ENCODE results near the gene C20orf204.

The C20orf204 gene

DNA sequence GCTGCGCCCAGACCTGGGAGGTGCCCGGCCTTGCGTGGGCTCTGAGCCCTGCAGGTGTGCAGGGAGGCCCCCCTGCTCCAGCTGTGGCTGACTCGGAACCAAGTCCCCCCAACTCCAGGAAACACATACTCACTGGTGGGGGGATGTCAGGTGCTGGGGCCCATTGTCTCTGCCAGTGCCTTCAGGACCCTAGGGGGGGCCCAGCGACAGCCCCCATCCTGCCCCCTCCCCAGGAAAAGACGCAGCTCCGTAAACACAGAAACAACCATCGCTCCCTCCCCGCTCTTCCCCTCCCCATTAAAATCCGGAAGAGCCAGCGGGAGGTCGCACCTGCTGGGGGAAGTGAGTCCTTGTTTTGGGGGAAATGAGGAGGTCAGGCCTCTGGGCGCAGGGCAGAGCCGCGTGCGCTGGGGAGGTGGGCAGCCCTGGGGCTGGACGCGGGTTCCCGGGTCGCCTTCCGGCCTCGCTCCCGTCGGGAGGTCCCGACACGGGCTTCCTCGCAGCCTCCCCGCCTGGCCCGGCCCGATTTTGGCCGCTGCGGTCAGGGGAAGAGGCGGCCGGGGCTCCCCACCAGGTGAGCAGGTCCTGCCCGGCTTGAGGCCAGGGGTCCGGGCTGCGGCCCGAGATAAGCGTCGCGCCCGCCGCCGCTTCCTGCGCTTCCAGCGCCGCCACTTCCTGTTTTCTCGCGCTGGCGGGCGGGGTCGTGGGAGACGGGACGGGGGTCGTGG is 6.2 kb downstream of the C20orf204 start:
- peak in 1 of 2 experiments; percentile 53 for DNase-seq

DNA sequence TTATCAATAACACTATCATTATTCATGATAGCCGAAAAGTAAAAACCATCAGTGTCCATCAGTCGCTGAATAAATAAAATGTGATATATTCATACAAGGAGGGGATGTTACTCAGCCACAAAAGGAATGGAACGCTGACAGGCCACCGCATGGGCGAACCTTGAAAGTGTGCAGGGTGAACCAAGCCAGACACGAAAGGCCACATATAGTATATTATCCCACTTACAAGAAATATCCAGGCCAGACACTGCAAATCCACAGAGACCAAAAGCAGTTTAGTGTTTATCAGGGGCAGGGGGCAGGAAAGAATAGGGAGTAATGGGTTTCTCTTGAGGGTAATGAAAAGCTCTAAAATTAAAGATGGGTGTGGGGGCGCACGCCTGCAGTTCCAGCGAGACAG is 7.8 kb downstream of the C20orf204 start:
- DNase-seq: no peak

DNA sequence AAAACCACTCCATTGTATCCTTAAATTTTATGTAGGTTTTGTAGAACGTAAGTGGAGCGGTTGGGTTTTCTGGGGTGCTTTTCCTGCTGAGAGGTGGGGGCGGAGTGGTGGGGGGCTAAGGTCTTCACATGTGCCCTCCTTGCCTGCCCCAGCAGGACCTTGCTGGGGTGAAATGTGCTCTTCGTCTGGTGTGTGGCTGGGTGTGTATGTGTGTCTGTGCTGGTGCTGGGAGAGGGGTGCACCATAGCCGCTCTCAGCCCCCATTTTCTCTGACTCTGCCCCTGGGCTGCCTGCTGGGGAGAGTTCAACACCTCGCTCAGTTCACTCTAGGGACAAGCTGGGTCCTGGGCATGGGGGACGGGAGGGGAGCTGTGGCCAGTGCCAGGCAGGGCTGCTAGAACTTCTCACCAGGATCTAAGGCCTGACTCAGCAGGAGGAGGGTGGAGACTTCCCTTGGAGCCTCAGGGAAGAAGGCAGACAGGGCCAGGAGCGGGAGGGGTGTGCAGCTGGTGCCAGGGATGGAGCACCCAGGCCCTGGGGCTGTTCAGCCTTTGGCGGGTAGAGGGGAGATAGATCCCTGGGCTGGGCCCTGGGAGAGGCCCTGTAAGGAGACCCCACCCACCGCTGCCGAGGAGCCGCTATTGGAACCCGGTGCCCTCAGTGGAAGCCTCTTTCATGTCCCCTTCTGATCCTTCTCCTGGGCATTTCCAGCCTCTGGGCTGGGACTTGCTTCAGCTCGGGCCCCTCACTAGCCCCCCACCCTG is 8.7 kb downstream of the C20orf204 start:
- no peak for DNase-seq

DNA sequence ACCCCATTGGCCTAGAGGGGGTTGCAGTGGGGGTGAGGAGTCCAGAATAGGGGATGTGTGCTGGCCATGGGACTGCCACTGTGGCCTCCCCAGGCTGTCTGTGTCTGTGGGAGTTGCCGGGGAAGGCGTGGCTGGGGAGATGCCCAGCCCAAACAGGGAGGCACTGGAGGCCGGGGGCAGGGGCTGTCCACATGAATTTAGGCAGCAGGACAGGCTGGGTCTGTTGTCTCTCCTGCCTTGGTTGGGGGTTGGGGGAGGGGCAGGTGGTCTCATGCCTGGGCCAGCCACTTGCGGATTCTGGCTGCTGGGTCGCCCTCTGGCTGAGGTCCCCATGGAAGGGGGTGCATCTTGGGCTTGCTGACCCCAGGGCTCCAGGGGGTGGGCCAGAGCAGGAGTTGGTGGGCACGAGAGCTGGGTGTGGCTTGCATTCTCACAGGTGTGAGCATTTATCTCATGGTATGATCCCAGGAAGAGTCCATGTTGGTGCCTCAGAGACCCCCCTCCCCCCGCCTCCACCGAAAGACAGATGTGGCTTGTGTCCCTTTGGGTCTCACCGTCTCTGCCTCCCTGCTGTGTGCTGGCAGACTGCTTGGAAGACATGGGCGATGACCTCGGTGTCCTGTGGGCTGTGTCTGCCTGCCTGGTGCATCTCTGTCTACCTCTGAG is 9.5 kb downstream of the C20orf204 start:
- DNase-seq: no peak

DNA sequence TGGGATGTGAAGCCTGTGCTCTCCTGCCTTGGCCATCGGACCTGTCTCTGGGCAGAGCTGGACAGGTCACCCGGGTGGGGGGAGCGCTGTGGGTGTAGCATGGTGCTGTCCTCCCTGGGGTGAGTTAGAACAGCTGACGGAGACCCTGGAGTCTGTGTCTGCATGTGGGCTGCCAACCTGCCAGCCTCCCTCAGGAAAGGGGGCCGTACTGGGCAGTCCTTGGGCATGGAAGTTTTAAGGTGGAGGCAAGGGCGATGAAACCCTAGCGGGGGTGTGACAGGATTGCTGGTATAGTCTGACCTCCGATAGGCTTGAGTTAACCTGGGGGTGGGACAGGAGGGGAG is 11.0 kb downstream of the C20orf204 start:
- no peak for DNase-seq

DNA sequence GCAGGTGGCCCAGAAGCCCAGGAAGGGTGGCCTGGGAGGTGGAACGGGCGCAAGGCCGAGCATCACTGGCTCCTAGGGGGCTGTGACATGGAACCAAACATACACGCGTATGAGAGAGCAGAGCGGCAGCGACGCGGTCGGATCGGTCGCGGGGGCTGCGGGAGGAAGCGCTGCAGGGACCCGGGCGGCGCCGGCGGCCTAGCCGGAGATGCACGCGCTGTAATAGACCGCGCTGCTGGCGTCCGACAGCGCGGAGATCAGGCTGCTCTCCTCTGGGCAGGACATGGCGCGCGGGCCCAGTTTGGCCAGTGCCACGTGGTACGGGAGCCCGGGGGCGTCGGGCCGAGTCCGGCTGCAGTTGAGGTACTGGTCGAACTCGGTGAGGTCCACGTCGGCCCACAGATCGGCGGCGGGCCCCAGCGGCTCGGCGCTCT is 12.0 kb downstream of the C20orf204 start:
- peak in 1 of 2 experiments; percentile 52 for DNase-seq

DNA sequence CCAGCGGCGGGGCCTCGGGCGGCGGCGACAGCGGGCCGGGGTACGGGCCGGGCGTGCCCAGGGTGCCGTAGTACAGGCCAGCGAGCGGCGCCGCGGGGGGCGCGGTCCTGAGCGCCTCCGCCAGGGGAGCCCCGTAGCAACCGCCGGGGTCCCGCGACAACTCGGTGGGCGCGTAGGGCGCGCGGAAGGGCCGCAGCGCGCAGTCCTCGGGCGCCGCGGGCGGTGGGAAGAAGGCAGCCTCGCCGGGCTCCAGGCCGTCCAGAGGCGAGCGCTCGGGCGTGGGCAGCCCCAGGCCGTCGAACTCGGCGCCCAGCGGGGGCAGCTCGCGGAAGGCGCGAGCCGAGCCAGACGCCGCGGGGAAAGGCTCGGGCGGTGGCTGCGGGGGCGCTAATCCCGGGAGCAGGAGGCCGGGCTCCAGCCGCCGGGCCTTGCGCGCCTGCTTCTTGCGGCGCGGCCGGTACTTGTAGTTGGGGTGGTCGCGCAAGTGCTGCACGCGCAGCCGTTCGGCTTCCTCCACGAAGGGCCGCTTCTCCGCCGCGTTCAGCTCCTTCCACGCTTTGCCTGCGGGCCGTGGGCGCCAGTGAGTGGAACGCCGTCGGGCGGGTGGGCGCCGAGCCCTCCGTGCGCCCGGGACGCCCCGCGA is 12.5 kb downstream of the C20orf204 start:
- no peak for DNase-seq

DNA sequence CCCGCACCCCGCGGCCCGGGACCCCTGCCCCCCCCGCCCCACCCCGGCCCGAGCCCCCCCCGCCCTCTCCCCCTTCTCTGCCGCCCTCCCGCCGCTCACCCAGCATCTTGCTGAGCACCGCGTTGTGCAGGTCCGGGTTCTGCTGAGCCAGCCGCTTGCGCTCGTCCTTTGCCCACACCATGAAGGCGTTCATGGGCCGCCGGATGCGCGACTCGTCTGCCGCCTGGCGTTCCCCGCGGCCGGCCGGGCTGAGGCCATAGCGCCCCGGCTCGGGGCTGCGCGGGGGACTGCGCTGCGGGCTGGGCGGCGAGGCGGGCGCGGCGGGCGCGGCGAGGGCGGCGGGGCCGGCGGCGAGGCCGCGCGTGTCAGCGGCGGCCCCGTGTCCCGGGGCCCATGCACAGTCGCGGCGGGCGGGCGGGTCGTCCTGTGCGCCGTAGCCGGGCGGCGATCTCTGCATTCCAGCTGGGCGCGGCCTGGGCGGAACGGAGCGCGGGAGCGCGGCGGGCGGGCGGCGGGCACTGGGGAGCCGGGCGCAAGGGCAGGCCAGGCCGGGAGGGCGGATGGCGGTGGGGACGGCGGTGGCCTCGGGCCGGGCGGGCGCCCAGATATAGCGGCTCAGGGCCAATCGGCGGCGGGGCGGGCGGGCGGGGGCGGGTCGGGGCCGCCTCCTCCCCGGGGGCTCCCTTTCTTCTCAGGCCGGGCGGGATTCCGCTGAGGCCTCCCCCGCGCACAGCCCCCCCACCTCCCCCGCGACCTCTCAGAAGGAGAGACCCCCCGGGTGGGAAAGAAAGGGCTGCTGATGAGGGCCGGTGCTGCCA is 13.3 kb downstream of the C20orf204 start, which contains the start of gene SOX18:
Gene SOX18 (minus strand): TSS at position 580 of the 818 bp plus-strand sequence. CDS start 123 bp downstream, at position 457.
- peak in 1 of 2 experiments; percentile 77 for DNase-seq

DNA sequence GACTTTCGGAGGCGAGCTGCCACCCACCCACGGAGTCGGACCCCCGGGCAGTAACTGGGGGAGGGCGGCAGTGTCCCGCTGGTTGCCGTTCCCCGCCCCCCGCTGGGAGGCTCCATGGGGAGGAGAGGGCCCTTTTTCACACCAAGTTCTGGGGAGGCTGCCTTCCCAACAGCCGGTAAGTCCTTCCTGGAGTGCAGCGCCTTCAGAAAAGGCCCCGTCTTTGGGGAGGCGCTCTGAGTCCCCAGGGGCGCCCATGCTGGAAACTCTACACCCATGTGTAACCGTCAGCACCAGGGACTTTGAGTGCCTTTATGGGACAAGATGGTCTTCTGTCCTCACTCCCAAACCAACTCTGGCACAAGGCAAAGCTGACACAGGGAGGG is 13.9 kb downstream of the C20orf204 start:
- DNase-seq: no peak

DNA sequence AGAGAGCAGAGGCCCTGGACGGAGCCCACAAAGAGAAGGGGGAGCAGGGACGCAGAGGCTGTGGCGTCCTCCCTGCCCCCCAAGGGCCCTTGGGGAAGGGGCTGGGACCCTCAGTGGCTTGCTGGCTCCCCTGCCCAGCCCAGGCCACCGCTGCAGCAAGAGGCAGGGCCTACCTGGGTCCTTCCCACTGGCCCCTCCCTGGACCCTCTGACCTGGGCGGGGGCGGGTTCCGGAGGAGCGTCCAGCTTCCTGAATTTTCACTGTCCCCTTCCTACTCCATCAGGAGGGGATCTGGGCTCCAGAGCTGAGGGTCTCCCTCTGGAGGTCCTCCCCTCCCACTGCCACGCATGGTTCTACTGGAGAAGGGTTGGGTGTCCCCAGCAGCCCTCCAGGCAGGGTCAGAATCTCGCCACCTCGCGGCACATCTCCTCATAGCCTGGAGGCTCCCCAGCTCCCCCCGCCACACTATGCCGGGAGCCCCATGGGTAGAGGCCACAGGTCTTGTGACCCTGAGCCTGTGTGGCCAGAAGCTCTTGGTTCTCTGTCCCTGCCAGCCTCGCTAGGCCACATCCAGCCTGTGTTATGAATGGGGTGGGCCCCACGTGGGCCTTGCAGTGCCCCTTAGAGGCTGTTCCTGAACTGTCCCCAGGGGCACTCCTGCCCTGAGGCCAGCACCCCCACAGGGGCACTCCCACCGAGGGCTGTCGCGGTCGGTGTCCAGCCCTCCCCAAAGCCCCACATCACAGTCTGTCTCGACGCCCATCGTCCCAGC is 14.5 kb downstream of the C20orf204 start:
- no peak for DNase-seq

DNA sequence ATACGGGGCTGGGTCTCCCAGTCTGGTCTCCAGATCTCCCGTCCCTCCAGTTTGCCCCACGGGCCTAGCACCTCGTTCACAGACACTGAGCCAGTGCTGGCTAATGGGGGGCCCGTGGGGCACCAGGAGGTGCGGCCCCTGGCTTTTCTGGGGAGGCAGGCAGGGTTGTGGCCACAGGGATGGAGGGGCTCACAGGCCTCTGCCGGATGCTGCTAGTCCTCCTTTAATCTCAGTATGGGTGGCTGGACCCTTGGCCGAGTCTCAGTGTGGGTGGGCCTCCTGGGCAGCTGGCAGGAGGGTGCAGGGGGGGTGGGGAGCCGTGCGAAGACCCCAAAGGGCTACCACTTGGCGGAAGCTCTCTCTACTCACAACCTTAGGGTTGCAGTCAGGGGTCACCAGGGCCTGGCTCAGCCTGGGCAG is 15.1 kb downstream of the C20orf204 start:
- DNase-seq: no peak

DNA sequence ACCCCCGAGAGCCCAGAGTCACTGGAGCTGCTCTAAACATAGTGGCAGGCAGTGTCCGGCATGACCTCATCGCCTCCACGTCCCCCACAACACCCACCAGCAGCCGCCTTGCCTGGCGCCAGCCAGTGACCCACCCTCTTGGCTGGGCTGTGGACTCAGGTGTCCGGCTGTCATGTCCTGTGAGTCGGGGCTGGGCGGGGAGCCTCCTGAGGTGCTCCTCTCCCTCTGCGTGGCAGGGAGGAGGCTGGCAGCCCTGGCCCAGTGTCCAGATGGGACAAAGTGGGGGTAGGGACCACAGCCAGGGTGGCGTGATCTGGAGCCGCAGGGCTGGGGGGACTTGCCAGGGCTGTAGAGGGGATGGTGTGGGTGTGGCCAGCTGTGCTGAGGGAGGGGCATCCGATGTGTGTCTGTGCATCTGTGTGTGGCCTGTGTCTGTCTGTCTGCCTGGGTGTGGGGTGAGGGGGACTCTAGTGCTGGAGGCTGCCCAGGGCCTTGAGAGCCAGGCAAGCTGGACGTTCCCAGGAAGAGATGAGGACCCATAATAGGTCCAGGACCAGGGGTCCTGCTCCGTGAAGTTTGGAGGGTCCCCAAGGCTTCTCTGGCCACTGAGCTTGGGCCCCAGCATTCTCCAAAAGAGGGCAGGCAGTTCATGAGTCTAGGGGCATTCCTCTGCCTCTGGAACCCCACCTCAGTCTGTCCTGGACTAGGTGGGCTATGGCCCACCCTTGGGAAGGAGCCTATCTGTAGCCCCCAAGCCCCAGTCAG is 15.8 kb downstream of the C20orf204 start:
- no peak for DNase-seq

DNA sequence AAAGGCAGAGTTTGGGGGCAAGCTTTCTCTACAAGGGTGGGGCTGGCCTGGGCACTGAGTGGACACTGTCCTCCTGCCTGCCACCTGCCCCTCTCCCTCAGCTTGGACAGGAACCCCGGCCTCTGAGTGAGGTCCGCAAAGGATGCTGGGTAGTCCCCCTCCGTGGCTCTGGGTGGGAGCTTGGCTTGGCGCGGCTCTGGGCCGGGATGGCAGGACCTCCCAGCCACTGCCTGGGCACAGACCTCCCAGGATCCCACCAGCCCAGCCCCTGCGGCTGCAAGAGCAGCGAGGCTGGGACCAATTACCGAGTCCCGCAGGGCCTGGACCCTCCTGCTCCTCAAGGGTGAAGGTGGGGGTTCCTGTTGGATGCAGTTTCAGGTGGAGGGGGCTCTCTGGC is 16.3 kb downstream of the C20orf204 start:
- no peak for DNase-seq

DNA sequence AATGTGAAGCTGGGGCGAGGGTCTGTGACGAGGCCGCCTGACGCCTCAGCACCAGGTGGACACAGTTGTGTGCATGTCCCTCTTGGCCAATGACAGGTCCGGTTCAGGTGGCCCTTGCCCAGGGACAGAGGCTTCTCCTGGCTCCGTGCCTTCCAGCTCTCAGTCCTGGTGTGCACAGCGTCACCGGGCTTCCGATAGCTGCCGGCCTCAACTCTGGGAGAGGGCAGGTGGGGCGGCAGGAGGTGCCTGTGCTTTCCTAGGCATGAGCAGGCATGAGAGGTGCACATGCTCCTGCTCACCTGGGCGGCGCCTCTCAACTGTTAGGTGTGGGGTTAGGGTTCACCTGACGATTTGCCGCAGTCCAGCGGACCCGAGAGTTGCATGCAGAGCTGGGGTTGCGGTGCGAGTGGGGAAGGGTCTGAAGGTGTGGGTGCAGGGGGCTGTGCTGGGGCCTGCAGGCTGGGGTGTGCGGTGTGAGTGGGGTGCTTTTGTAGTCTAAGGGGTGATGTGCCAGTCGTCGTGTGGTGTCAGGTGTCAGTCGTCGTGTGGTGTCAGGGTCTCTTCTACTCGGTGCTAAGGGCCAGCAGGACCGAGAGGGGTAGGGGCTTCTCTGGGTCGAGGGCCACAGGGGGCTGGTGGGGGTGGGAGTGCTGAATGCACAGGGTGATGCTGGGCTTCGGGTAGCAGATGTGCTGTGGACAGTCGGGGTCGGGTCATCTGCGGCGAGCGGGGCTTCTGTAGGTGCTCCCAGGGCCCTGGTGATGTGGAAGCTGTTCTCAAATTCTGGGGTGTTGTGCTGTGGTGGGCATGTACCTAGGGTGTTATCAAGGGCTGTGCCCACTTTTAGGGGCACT is 17.2 kb downstream of the C20orf204 start:
- no peak for DNase-seq

DNA sequence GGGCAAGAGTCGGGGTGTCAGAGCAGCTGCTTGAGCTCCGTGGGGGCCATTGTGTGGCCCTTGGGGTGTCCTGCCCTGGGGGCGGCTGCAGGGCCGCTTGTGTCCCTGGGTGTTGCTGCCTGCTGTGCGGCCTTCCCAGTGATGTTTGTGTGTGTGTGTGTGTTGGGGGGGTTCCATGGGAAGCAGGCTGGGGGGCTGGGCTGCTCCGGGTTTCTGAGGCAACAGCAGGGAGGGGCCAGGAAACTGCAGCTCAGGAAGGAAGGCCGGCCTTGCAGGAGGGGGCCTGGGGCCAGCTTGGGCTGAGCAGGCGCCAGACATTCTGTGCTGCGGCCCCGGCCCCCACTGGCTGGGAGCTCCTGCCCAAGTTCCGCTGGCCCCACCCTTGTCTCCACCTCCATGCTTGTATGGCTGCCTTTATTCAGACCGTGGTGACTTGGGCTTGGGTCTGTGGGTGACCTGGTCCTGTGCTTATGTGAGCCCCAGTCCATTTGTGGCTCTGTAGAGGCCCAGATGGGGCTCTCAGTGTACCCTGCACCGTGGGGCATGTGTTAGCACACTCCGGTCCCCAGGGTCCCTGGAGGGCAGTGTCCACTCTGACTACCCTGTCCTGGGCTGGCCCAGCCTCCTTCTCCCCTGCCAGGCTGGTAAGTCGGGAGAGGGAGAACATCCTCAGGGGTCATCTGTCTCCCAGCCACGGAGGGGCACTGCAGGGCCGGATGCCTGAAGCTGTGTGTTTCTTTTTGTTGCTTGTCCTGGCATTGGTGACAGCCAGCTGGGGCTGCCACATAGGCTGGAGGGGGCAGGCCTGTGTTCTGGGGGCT is 18.1 kb downstream of the C20orf204 start:
- peak in 1 of 2 experiments; percentile 56 for DNase-seq

DNA sequence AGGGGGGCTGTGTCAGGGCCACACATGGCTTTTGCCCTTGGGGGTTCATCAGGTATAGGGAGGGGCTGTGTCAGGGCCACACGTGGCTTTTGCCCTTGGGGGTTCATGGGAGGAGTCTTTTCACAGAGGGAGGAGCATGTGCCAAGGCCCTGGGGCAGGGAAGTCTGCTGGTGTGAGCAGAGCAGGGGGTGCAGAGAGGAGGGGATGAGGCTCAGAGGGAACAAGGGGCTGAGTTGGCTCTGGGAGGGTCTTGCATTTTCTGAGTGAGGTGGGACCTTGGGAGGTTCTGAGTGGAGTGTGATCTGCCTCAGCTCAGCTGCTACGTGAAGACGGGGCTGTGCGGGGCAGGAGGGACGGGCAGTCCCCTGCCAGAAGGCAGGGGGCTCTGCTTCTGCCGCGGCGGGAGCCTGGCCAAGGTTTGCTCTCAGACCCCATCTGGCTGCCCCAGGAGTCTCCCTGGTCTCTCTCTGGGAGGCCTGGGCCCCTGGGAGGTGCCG is 19.5 kb downstream of the C20orf204 start:
- no peak for DNase-seq

DNA sequence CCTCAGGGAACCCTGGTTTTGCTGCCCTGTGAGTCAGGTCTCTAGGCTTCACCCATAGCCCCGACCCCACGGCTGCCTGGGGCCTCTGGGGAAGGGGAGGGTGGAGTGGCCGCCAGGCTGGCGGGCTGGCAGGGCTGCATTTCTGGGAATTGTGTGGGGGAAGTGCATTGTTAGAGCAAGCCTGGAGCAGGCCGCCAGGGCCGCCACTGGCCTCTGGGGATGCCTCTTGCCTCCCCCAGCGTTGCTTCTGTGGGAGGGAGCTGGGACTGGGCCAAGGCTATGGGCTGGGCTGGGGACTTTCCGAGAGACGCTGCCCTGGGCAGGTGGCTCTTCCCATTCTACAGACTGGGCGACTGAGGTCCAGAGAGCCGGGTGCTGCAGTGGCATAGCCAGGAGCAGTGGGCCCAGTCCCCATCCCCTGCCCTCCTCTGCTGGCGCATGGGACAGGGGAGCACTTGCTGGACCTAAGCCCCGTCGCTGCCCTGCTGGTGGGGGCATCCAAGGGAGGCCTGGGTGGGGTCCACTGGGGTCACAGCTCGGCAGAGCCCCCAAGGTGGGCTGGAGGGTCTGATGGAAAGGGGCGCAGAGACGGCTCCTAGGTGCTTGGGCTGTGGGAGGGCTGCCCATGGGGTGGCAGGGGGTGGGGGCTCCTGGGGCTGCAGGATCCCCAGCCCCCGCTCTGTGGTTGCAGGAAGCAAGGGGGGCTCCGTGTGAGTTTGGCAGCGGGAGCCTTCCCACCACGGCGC is 20.1 kb downstream of the C20orf204 start:
- no peak for DNase-seq

DNA sequence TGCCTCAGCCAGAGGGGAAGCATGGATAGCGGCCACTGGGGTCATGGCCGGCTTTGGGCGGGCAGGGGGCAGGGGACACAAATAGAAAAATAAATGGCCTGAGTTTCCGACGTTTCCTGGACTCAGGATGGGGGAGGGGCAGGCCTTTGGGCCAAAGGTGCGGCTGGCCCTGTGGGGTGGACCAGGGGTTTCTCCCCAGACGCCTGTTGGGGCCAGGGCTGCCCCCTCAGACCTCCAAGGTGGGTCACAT is 20.6 kb downstream of the C20orf204 start:
- no peak for DNase-seq
